Ishikawa (cell line): Measurements from ENCODE around the gene ZNF507.

Experiments
- CEBPB ChIP-seq: IDR thresholded peaks from 2 replicates; pipeline ENCODE4 v1.6.1; 2012
- CREB1 ChIP-seq: IDR thresholded peaks from 2 replicates; pipeline ENCODE4 v1.6.1; 2012; ENCODE audit warnings: low read depth
- EGR1 ChIP-seq: IDR thresholded peaks from 2 replicates; pipeline ENCODE4 v1.6.1; 2012
- EP300 ChIP-seq: IDR thresholded peaks from 2 replicates; pipeline ENCODE4 v1.6.1; 2012; ENCODE audit warnings: borderline replicate concordance
- FOXM1 ChIP-seq: IDR thresholded peaks from 2 replicates; pipeline ENCODE4 v1.6.1; 2012; ENCODE audit warnings: low read depth, borderline replicate concordance
- MAX ChIP-seq: IDR thresholded peaks from 2 replicates; pipeline ENCODE4 v1.6.1; 2012
- NFIC ChIP-seq: IDR thresholded peaks from 2 replicates; pipeline ENCODE4 v1.6.1; 2012
- RAD21 ChIP-seq: IDR thresholded peaks from 2 replicates; pipeline ENCODE4 v1.6.1; 2012; ENCODE audit warnings: low read depth
- REST ChIP-seq: IDR thresholded peaks from 2 replicates; pipeline ENCODE4 v1.6.1; 2012; ENCODE audit warnings: low read depth, mild to moderate bottlenecking
- TAF1 ChIP-seq: IDR thresholded peaks from 2 replicates; pipeline ENCODE4 v1.6.1; 2012; ENCODE audit warnings: low read depth, mild to moderate bottlenecking
- TCF12 ChIP-seq: IDR thresholded peaks from 2 replicates; pipeline ENCODE4 v1.6.1; 2012; ENCODE audit warnings: low read depth
- TEAD4 ChIP-seq: IDR thresholded peaks from 2 replicates; pipeline ENCODE4 v1.6.1; 2012
- YY1 ChIP-seq: IDR thresholded peaks from 2 replicates; pipeline ENCODE4 v1.6.1; 2012; ENCODE audit warnings: low read depth
- ZBTB7A ChIP-seq: IDR thresholded peaks from 2 replicates; pipeline ENCODE4 v1.6.1; 2012; ENCODE audit warnings: low read depth
- TF ChIP-seq, protein P1 (sequence below): IDR thresholded peaks from 2 replicates; pipeline ENCODE4 v1.6.1; 2012

The ZNF507 gene

GRCh38 chr19:32313569-32314265 lies 31.7 kb upstream of the ZNF507 start:
- no peak for TF ChIP-seq TEAD4
- no peak for TF ChIP-seq TAF1
- TF ChIP-seq CEBPB = no peak
- no peak for TF ChIP-seq RAD21
- TF ChIP-seq NFIC = no peak
- TF ChIP-seq YY1 = no peak
- no peak for TF ChIP-seq TCF12
- TF ChIP-seq EGR1 = no peak
- no peak for TF ChIP-seq MAX
- no peak for TF ChIP-seq ZBTB7A
- TF ChIP-seq EP300 = no peak
- no peak for TF ChIP-seq FOXM1
- TF ChIP-seq CREB1 = no peak
- TF ChIP-seq REST = no peak
- TF ChIP-seq, protein P1, sequence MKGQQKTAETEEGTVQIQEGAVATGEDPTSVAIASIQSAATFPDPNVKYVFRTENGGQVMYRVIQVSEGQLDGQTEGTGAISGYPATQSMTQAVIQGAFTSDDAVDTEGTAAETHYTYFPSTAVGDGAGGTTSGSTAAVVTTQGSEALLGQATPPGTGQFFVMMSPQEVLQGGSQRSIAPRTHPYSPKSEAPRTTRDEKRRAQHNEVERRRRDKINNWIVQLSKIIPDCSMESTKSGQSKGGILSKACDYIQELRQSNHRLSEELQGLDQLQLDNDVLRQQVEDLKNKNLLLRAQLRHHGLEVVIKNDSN = no peak

GRCh38 chr19:32316034-32316433 lies 29.4 kb upstream of the ZNF507 start:
- TF ChIP-seq NFIC (no peak), ZBTB7A (no peak), EP300 (no peak), TAF1 (no peak), REST (peak; percentile 75)

DNA sequence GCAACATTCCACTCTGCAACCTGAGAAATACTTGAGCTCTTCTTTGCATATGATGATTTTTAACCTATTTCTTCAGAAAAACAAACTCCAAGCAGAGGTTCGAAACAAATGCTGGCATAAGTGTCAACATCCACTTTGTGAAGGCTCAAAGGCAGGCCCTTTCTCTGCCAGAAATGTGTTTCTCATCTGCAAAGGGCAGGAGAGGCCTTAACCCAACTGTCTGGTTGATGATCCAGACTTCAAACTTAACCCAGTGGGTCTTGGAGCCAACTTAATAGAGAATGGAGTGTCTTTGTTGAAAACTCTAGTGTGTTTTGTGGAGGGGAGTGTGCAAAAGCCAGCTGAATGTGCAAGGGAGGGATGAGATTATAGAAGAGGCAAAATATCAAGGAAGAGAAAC lies 28.3 kb upstream of the ZNF507 start:
- TF ChIP-seq TEAD4 (no peak), REST (no peak), FOXM1 (no peak), RAD21 (no peak), TAF1 (no peak), ZBTB7A (no peak), NFIC (no peak), EP300 (no peak), TCF12 (no peak), EGR1 (no peak)
- TF ChIP-seq, protein P1 = no peak

GRCh38 chr19:32318884-32319520 lies 26.4 kb upstream of the ZNF507 start:
- TF ChIP-seq ZBTB7A (no peak), TCF12 (no peak), REST (no peak), CREB1 (no peak), EGR1 (no peak), TAF1 (no peak), EP300 (no peak), FOXM1 (no peak), RAD21 (no peak), CEBPB (no peak), YY1 (no peak), NFIC (no peak)
- TF ChIP-seq, protein P1 = no peak
